GM12878 (cell line): ENCODE data around the gene CCR5AS.

ENCODE experiments used
- BCL11A ChIP-seq: IDR thresholded peaks from 2 replicates; pipeline ENCODE4 v1.6.1; 2011; ENCODE audit warnings: low read depth, low read length
- NR2C2 ChIP-seq: IDR thresholded peaks from 2 replicates; pipeline ENCODE4 v1.6.1; 2011; ENCODE audit warnings: borderline replicate concordance, low read depth; ENCODE audit not compliant: control insufficient read depth, insufficient read length
- RELB ChIP-seq: fragments of 450-650 bp; IDR thresholded peaks from 2 replicates; pipeline ENCODE4 v1.6.1; 2017; ENCODE audit warnings: low read depth, mild to moderate bottlenecking, moderate library complexity
- RUNX3 ChIP-seq: IDR thresholded peaks from 2 replicates; pipeline ENCODE4 v1.6.1; 2012; ENCODE audit warnings: low read length, inconsistent platforms
- TF ChIP-seq, protein P1 (sequence below): fragments of 450-650 bp; IDR thresholded peaks from 2 replicates; pipeline ENCODE4 v1.6.1; 2017; ENCODE audit warnings: mild to moderate bottlenecking
- TF ChIP-seq, protein P2 (sequence below): fragments of 450-650 bp; formaldehyde crosslinking; IDR thresholded peaks from 2 replicates; pipeline ENCODE4 v1.4.0; 2022; ENCODE audit warnings: mild to moderate bottlenecking, moderate library complexity

CCR5AS gene

DNA sequence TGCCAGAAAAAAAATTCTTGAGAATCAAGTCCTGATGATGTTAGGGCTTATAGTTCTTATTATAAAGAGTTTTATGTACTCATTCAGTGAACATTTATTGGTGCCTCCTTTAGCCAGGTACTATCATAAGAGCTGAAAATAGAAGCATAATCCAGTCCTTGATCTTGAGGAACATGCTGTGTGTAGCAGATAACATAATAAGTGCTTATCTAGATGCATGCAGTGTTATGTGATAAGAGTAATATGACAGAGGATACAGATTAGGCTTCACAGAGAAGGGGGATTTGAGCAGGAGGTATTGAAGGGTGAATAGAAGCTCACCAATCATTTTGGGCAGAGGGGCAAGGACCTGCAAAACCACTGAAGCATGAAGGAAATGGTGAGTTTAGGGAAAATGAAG is 51.9 kb downstream of the CCR5AS start (continued):
- TF ChIP-seq, protein P1, sequence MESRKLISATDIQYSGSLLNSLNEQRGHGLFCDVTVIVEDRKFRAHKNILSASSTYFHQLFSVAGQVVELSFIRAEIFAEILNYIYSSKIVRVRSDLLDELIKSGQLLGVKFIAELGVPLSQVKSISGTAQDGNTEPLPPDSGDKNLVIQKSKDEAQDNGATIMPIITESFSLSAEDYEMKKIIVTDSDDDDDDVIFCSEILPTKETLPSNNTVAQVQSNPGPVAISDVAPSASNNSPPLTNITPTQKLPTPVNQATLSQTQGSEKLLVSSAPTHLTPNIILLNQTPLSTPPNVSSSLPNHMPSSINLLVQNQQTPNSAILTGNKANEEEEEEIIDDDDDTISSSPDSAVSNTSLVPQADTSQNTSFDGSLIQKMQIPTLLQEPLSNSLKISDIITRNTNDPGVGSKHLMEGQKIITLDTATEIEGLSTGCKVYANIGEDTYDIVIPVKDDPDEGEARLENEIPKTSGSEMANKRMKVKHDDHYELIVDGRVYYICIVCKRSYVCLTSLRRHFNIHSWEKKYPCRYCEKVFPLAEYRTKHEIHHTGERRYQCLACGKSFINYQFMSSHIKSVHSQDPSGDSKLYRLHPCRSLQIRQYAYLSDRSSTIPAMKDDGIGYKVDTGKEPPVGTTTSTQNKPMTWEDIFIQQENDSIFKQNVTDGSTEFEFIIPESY, result no peak
- no peak for TF ChIP-seq RELB
- TF ChIP-seq RUNX3, result no peak
- no peak for TF ChIP-seq NR2C2
- TF ChIP-seq BCL11A, result no peak
- TF ChIP-seq, protein P2, sequence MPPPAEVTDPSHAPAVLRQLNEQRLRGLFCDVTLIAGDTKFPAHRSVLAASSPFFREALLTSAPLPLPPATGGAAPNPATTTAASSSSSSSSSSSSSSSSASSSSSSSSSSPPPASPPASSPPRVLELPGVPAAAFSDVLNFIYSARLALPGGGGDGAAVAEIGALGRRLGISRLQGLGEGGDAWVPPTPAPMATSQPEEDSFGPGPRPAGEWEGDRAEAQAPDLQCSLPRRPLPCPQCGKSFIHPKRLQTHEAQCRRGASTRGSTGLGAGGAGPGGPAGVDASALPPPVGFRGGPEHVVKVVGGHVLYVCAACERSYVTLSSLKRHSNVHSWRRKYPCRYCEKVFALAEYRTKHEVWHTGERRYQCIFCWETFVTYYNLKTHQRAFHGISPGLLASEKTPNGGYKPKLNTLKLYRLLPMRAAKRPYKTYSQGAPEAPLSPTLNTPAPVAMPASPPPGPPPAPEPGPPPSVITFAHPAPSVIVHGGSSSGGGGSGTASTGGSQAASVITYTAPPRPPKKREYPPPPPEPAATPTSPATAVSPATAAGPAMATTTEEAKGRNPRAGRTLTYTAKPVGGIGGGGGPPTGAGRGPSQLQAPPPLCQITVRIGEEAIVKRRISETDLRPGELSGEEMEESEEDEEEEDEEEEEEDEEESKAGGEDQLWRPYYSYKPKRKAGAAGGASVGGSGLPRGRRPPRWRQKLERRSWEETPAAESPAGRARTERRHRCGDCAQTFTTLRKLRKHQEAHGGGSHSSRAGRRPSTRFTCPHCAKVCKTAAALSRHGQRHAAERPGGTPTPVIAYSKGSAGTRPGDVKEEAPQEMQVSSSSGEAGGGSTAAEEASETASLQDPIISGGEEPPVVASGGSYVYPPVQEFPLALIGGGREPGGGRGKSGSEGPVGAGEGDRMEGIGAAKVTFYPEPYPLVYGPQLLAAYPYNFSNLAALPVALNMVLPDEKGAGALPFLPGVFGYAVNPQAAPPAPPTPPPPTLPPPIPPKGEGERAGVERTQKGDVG (CRISPR knock-in tag), result no peak
- TF ChIP-seq, all 136 proteins: peak for 0
